Jurkat, Clone E6-1 (cell line): ENCODE measurements around the gene PKDCC. TPM values are rescaled to one million over a fixed set of nuclear protein-coding genes. Genes with fewer than 3 reads are reported as not detected.

ENCODE experiments used
- DNase-seq: peaks from one replicate; pipeline ENCODE4 v3.0.0-alpha.2; 2011; ENCODE audit warnings: low read depth, low spot score
- H3K4me3 ChIP-seq: 2 replicates; pipeline ENCODE4 v1.5.1; 2011; ENCODE audit warnings: mild to moderate bottlenecking, low read length, control low read depth, moderate library complexity
- polyA plus RNA-seq: library from polyadenylated mRNA; unstranded; fragments of >200 nt; gene quantifications from one replicate; pipeline ENCODE4 v1.2.1, GENCODE V29; 2012; ENCODE audit warnings: missing spikeins; ENCODE audit not compliant: insufficient read length, insufficient read depth

Gene PKDCC
- polyA plus RNA-seq, result not detected

- H3K4me3 ChIP-seq, result no peak within 1 kb of the TSS
- DNase-seq, result no peak
Measured at GRCh38 chr2:42047488-42048298, at the start of gene PKDCC. PKDCC (plus strand) TSS chr2:42048021; CDS start chr2:42048200, 179 bp downstream.

- no peak for DNase-seq
- H3K4me3 ChIP-seq, result no peak overlapping the region
Measured at GRCh38 chr2:41998186-41999127, 49.4 kb upstream of the PKDCC start.

GRCh38 chr2:41999128-41999480 is 48.7 kb upstream of the PKDCC start:
- H3K4me3 ChIP-seq, result no peak overlapping the region
- no peak for DNase-seq

GRCh38 chr2:41999592-42000281 is 48.1 kb upstream of the PKDCC start:
- no peak for DNase-seq
- H3K4me3 ChIP-seq, result no peak overlapping the region

GRCh38 chr2:42001711-42002201 is 46.1 kb upstream of the PKDCC start:
- H3K4me3 ChIP-seq, result no peak overlapping the region

GRCh38 chr2:42007551-42007950 is 40.3 kb upstream of the PKDCC start:
- DNase-seq, result no peak

More at GRCh38 chr2:42001711-42002201, 46.1 kb upstream of the PKDCC start:
- DNase-seq, result no peak

GRCh38 chr2:42008241-42008921 is 39.4 kb upstream of the PKDCC start:
- H3K4me3 ChIP-seq, result no peak overlapping the region
- DNase-seq, result no peak

More at GRCh38 chr2:42007551-42007950, 40.3 kb upstream of the PKDCC start:
- H3K4me3 ChIP-seq, result no peak overlapping the region

GRCh38 chr2:42009657-42010580 is 37.9 kb upstream of the PKDCC start:
- no peak for DNase-seq
- no peak overlapping the region for H3K4me3 ChIP-seq

- no peak overlapping the region for H3K4me3 ChIP-seq
- no peak for DNase-seq
Measured at GRCh38 chr2:42010743-42011298, 37.0 kb upstream of the PKDCC start.

- H3K4me3 ChIP-seq, result no peak overlapping the region
- no peak for DNase-seq
Measured at GRCh38 chr2:42012137-42012536, 35.7 kb upstream of the PKDCC start.

GRCh38 chr2:42012651-42013050 is 35.2 kb upstream of the PKDCC start:
- DNase-seq, result no peak

GRCh38 chr2:42013409-42013808 is 34.4 kb upstream of the PKDCC start:
- H3K4me3 ChIP-seq, result no peak overlapping the region
- no peak for DNase-seq

More at GRCh38 chr2:42012651-42013050, 35.2 kb upstream of the PKDCC start:
- no peak overlapping the region for H3K4me3 ChIP-seq

- H3K4me3 ChIP-seq, result no peak overlapping the region
- DNase-seq, result no peak
Measured at GRCh38 chr2:42021464-42021863, 26.4 kb upstream of the PKDCC start.

GRCh38 chr2:42025151-42025582 is 22.7 kb upstream of the PKDCC start:
- H3K4me3 ChIP-seq, result no peak overlapping the region
- DNase-seq, result no peak

- DNase-seq, result no peak
- no peak overlapping the region for H3K4me3 ChIP-seq
Measured at GRCh38 chr2:42026272-42026671, 21.5 kb upstream of the PKDCC start.

GRCh38 chr2:42028571-42029148 is 19.2 kb upstream of the PKDCC start:
- no peak for DNase-seq
- no peak overlapping the region for H3K4me3 ChIP-seq

GRCh38 chr2:42029171-42029570 is 18.6 kb upstream of the PKDCC start:
- H3K4me3 ChIP-seq, result no peak overlapping the region
- DNase-seq, result no peak
